Measurements from ENCODE around the gene DLG3.

DLG3 gene

DNA sequence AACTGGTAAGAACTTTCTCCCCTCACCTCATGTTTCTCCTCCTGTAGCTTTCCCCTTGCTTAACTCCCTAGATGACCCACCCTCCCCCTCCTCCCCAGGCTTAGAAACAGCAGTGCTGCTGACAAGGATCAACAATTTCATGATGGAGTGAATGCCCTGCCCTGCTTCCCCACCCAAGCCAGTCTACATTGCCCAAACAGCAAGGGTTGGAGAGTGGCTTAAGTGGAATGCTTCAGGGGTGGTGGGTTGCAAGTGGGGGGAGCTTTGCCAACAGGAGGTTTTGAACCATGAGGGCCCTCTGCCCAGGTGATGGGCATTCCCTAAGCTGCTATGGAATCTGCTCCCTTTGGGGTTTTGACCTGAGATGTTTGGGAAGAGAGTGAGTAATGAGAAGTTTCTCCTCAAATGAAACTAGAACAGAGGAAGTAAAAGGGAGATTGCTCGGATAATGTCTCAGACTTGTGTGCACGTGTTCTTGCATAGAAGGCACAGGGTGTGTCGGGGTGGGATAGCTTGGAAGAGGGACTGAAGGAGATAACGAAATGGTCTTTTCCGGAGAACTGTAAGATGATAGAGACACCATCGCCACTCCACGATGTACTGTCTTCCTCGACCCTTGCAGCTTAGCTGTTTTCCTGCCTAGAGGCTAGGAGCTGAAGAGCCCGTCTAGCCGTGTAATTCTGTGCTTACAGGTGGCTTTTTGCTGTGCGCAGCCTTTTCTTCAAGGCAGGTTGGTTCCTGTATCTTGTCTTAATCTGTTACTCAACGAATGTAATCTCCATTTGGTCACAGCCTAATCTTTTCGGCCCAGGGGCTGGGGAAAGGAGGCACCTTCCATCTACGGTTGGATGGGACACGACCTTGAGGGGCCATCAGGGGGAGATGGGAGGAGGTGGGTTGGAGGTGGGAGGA lies 11.4 kb upstream of the DLG3 start:
- peak overlapping the region; percentile 12; the same call in 1 of the 2 replicates for H3K4me3 ChIP-seq (ENCODE audit: low read length)
- no peak for TF ChIP-seq ZNF274 (IDR thresholded peaks at IDR 0.05; ENCODE audit: low read depth, low read length)

DNA sequence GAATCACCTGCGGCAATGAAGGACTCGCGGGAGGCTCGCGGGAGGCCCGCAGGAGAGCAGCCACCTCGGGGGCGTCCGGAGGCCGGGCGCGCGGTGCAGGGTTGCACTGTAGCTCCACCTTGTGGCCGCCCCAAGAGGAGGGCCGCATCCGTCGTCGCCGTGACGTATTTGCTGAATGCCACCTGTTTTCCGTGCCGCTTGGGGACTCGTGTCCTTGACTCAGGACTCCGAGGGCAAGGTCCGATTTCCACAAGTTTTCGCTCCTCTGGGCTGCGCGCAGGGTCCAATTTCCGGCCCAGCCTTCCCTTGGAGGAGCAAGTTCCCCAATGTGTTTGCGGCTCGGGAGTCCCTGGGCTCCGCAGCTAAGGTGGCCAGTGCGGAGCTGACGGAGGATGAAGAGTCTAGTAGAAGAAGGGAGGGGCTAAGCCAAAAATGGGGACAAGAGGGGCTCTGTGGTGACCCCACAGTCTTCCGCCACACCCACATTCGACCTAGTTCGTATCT lies 10.7 kb upstream of the DLG3 start:
- peak overlapping the region; percentile 56; the same call in 1 of the 2 replicates for H3K4me3 ChIP-seq (ENCODE audit: low read length)
- TF ChIP-seq ZNF274 (IDR thresholded peaks at IDR 0.05; ENCODE audit: low read depth, low read length): no peak

DNA sequence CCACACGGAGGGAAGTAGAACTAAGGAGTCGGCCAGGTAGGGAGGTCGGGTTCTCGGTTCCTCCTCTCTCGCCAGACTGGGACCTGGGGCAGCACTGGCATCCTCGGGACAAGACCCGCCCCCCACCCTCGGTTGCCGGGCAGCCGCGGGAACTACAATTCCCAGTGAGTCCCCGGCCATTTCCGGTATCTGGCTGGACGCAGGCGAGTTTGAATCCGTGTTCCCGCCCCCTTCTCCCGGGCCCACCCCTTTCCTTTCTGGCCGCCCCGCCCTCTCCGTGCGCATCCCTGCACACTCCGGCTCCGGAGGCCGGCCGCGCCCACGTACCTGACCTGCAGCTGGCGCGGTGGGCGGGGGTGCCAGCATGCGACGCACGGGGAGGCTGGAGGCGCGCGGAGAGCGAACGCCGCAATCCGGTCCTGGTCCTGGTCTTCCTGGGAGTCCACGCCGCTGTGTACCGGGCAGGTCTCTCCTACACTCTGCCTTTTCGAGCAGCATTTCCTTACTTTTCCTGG lies 10.2 kb upstream of the DLG3 start:
- TF ChIP-seq ZNF274 (IDR thresholded peaks at IDR 0.05; ENCODE audit: low read depth, low read length): no peak
- peak overlapping the region; percentile 56; the same call in 1 of the 2 replicates for H3K4me3 ChIP-seq (ENCODE audit: low read length)

DNA sequence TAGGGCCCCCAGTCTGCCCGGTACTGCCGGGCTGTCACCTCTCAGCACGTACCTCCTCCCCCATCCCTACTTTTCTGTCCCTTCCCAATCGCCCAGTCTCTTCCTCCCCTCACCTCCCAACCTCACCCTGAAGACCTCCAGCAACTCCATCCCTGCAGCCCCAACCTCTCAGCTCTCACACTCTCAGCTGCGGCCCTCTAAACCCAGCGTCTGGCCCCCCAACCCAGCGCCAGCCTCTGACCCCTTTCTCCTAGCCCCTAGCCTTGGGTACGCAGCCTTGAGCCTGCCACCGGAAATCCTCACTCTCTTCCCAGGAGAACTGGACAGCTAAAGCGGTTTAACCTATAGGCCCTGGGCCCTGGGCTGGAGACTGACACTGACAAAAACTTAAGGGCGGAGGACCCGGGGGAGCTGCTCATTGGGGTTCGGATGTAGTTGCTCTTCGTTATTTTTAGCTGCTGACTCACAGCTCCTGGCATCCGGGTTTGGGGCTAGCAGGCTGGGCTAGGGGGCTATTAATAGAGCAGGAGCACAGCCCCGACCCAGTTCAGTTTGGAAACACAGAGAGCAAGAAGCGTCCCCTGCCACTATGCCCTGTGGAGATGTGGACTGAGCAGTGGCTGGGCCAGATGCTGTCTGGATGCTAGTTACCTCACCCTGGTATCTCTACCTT lies 9.6 kb upstream of the DLG3 start:
- no peak for TF ChIP-seq ZNF274 (IDR thresholded peaks at IDR 0.05; ENCODE audit: low read depth, low read length)
- peak overlapping the region; percentile 56; the same call in 1 of the 2 replicates for H3K4me3 ChIP-seq (ENCODE audit: low read length)

DNA sequence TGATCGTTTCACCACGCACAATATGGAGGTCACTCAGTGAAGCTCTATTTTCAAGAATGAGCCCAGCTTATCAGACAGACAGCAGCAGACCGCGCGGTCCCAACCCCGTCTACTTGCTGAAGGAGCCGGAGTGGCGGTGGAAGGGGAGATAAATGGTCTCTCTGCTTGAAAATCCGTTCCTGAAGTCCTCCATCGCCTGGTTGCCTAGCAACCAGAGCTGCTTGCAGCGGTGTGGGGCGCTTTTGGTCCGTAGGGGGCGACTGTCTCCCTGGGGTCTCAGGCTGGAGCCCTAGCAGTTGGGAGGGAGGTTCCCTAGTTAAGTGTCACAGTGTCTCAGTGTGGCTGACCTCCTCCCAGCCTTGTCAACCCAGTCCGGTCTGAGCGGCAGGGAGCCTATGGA lies 8.3 kb upstream of the DLG3 start:
- TF ChIP-seq ZNF274 (IDR thresholded peaks at IDR 0.05; ENCODE audit: low read depth, low read length): no peak
- no peak overlapping the region for H3K4me3 ChIP-seq (ENCODE audit: low read length)

DNA sequence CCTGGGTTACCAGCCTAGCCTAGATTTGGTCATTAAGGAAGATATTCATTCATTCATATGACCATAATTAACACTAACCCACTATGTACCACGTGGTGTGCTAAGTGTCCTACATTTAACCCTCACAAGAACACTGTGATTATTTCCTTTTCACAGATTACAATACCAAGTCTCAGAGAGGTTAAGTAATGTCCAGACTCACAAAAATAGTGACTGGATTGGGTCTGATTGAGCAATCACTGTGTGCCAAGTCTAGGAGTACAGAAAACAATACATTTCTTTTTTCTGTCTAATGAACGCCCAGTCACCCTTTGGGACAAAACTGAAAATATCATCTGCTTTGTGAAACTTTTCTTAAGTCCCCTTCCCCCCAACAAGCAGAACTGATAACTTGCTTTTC lies 7.6 kb upstream of the DLG3 start:
- H3K4me3 ChIP-seq (ENCODE audit: low read length): no peak overlapping the region
- TF ChIP-seq ZNF274 (IDR thresholded peaks at IDR 0.05; ENCODE audit: low read depth, low read length): no peak

DNA sequence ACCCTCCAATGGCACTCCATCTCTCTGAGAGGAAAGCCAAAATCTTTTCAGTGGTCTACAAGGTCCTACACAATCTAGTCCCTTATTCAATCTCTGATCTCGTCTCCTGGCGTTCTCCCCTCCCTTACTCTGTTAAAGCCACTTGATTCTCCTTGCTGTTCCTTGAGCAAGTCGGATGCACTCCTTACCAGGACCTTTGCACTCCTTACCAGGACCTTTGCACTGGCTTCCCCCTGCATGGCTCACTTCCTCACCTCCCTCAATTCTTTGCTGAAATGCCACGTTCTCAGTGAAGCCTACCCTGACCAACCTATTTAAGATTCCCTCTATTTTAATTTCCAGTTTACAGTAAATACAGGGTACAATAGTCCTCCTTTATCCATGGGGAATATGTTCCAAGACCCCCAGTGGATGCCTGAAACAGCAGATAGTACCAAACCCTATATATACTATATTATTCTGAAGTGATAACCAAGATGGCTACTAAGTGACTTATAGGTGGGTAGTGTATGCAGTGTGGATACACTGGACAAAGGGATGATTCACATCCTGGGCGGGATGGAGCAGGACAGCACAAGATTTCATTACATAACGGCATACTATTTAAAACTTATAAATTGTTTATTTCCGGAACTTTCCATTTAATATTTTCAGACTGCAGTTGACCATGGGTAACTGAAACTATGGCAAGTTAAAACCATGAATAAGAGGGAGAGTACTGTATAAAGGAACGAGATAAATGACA lies 6.5 kb upstream of the DLG3 start:
- no peak for TF ChIP-seq ZNF274 (IDR thresholded peaks at IDR 0.05; ENCODE audit: low read depth, low read length)

DNA sequence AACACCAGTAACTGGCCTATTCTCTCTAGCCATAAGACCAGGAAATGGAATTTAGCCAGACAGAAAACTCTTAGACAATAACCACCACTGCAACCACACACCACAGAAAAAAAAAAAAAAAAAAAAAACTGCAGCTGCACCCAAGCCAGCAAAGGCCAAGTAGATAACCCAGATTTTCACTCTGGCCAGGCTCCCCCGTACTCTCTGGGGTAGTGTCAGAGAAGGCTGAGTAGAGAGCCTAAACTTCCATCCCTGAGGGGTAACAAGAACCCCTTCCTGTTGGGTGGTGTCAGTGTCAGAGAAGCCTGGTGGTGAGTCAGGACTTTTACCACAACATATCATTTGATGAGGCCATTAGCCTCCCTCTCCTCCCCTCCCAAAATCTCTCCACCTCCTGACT lies 5.6 kb upstream of the DLG3 start:
- TF ChIP-seq ZNF274 (IDR thresholded peaks at IDR 0.05; ENCODE audit: low read depth, low read length): no peak
- H3K4me3 ChIP-seq (ENCODE audit: low read length): no peak overlapping the region

More for the DNA sequence above, 6.5 kb upstream of the DLG3 start:
- H3K4me3 ChIP-seq (ENCODE audit: low read length): no peak overlapping the region

DNA sequence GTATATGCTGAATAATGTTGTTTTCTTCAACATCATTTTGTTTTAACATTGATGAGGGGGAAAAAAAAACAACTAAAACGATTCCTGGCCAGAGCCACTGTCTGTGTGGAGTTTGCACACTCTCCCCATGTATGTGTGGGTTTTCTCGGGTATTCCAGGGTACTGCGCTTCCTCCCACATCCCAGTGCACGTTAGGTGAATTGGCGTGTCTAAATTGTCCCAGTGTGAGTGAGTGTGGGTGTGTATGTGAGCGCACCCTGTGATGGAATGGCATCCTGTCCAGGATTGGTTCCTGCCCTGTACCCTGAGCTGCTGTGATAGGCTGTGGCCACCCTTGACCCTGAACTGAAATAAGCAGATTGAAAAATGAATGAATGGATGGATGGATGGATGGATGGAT lies 2.4 kb upstream of the DLG3 start:
- H3K4me3 ChIP-seq (ENCODE audit: low read length): no peak overlapping the region

DNA sequence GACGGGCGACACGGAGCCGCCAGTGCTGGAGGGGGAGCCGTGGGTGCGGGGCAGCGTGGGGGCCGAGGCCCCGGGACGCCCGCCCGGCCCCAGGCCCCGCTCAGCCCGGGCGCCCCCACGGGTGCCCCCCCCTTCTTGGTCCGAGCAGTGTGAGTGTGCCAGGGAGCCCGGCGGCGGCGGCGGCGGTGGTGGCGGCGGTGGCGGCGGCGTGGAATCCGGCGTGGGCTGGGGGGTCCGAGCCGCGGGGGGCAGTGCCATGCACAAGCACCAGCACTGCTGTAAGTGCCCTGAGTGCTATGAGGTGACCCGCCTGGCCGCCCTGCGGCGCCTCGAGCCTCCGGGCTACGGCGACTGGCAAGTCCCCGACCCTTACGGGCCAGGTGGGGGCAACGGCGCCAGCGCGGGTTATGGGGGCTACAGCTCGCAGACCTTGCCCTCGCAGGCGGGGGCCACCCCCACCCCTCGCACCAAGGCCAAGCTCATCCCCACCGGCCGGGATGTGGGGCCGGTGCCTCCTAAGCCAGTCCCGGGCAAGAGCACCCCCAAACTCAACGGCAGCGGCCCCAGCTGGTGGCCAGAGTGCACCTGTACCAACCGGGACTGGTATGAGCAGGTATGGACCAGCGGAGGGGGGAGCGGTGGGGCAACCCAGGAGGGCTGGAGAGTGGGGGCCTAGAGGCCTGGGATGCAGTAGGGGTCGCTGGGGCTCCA lies 466 bp downstream of the DLG3 start:
- H3K4me3 ChIP-seq (ENCODE audit: low read length): no peak overlapping the region
- TF ChIP-seq ZNF274 (IDR thresholded peaks at IDR 0.05; ENCODE audit: low read depth, low read length): no peak

More for the DNA sequence above, 2.4 kb upstream of the DLG3 start:
- no peak for TF ChIP-seq ZNF274 (IDR thresholded peaks at IDR 0.05; ENCODE audit: low read depth, low read length)

DNA sequence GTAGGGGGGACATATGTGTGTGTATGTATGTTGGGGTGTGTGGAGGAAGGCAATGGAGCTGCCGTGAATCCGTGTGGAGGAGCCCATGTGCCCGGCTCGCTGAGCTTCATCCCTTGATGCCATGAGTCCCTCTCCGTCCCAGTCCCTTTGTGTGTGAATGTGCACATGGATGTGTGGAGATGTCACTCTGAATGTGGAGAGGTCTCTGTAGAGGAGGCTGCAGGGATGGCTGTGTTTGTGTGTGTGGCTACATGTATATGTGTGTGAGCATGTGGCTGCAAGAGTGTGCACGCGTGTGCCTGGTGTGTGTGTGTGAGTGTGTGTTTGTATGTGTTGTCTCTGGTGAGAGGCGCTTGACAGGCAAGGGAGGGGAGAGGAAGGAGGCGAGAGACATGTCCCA lies 1.3 kb downstream of the DLG3 start:
- no peak overlapping the region for H3K4me3 ChIP-seq (ENCODE audit: low read length)
- no peak for TF ChIP-seq ZNF274 (IDR thresholded peaks at IDR 0.05; ENCODE audit: low read depth, low read length)

DNA sequence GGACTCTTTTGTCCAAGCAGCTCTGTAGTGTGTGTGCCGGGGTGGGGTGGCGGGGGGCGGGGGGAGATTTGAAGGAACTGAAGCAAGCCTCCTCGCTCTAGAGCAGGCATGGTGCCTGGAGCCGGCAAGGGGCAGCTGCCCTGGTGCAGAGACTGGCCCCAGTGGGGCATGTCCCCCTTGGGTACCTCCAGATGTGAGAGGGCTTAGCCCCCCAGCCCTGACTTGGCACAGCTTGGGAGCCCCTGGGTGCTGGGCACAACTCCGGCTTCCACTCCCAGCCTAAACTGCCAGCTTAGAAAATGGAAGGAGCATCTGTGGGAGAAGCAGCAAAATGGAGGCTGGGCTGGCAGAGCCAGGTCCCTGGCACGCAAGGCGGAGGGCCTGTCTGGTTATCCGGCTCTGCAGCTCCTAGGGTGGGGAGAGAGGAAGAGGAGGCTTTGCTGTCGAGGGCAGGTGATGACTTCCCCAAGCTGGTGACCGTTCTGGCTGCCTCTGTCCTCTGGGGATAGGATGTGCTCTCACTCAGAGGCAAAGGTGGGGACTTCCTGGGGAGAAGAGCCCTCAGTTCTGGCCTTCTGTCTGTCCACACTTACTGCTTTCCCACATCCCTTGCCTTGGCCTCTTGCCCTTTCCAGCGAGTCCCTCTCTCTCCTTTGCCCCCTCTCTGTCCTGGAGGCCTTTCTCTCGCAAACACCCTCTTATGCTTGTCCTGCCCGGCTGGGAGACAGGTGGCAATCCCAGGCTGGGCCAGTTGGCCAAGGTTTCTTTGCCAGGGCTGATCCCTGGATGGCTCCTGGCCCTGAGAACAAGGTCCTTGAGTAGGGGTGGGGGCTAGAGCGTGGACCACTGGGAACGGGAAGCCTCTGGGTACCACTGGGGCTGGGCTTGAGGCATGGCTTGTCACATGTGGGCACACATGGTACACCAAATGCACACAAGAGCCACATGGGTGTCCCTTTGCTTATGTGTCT lies 2.0 kb downstream of the DLG3 start:
- H3K4me3 ChIP-seq (ENCODE audit: low read length): no peak overlapping the region
- TF ChIP-seq ZNF274 (IDR thresholded peaks at IDR 0.05; ENCODE audit: low read depth, low read length): no peak
